ENCODE results near the gene PSMA5. TPM values are rescaled to one million over a fixed set of nuclear protein-coding genes. Genes with fewer than 3 reads are reported as not detected.

Gene PSMA5
- total RNA-seq, 1 experiment from 2014 or later: 133 TPM

DNA sequence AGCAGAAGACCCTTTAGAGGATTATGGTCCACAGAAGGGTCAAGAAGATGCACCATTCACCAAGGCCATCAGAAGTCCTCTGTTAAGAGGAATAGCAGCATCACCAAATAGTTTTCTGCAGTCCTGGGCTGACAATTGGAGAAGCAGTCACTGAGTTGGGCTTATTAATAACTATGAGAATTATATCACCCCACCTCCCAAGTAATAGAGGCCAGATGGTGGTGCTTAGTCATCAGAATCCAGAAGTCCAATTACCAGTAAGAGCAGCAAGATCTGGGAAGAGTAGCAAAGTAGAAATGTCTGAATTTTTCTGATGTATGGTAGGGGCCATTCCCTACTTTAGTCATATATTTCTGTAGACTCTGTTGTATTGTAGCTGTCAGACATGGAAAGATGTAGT is 6.1 kb upstream of the PSMA5 start:
- Histone ChIP-seq H3K9ac (ENCODE audit: extremely low read depth, insufficient read length, low read length) (no peak overlapping the region), H3K23me2 (ENCODE audit: insufficient read length, low read depth, low read length, poor library complexity, severe bottlenecking) (no peaks in the 10 kb centered on the region), H2BK120ac (ENCODE audit: low read depth, low read length, poor library complexity, severe bottlenecking) (no peak overlapping the region), H3K18ac (ENCODE audit: insufficient read length, low read depth, low read length) (no peak overlapping the region), H3K23ac (ENCODE audit: insufficient read length, low read depth, low read length) (no peak overlapping the region), H2BK5ac (ENCODE audit: insufficient read length, low read length) (no peak overlapping the region), H4K5ac (ENCODE audit: insufficient read length, low read depth, low read length) (no peak overlapping the region), H3K9me3 (ENCODE audit: control insufficient read depth, low read depth, low read length) (no peaks in the 10 kb centered on the region), H3K79me1 (ENCODE audit: insufficient read depth, low read depth, low read length, poor library complexity, severe bottlenecking) (no peaks in the 10 kb centered on the region), H3K27ac (ENCODE audit: insufficient read length, low read depth, low read length) (no peak overlapping the region), H3K4me2 (ENCODE audit: insufficient read depth, insufficient read length, low read length) (no peak overlapping the region), H4K8ac (replicated peaks; ENCODE audit: insufficient read length, low read depth, low read length) (no peak overlapping the region), H2BK20ac (ENCODE audit: low read depth, low read length, poor library complexity, severe bottlenecking) (no peak overlapping the region), H2AK5ac (ENCODE audit: insufficient read length, low read length) (no peak overlapping the region), H3K79me2 (ENCODE audit: insufficient read depth, low read length) (no peaks in the 10 kb centered on the region), H3K56ac (ENCODE audit: insufficient read length, low read depth, low read length) (no peak overlapping the region), H4K91ac (ENCODE audit: insufficient read length, low read depth, low read length) (no peak overlapping the region), H2AFZ (ENCODE audit: low read length) (no peak overlapping the region), H3K4me1 (ENCODE audit: insufficient read depth, low read length) (no peaks in the 10 kb centered on the region; the same call in 1 of the 2 replicates), H4K20me1 (ENCODE audit: control insufficient read depth, insufficient read depth, insufficient read length) (no peaks in the 10 kb centered on the region), H3K14ac (ENCODE audit: insufficient read depth, low read length) (no peak overlapping the region), H3K27me3 (ENCODE audit: insufficient read depth, low read length) (no peaks in the 10 kb centered on the region), H3T11ph (ENCODE audit: low read length) (no peak overlapping the region), H2BK15ac (ENCODE audit: low read depth, low read length) (no peak overlapping the region), H3K4ac (ENCODE audit: low read depth, low read length) (no peak overlapping the region), H2BK12ac (ENCODE audit: insufficient read length, low read depth, low read length) (no peak overlapping the region)
- no peak for TF ChIP-seq CTCF (conservative IDR thresholded peaks at IDR 0.05)
- peaks cover 0 to 7% (median 5%) of the 10 kb centered on the region in 3 experiments; a peak in 4 of 7 replicates for H3K36me3 Mint-ChIP-seq (ENCODE audit: insufficient read depth in 1 of 3, low read depth in 3 of 3)
- peaks cover 6% of the 10 kb centered on the region; the same call in 1 of the 2 replicates for H3K27me3 Mint-ChIP-seq (ENCODE audit: low read depth)
- no peak overlapping the region for H3K4me3 Mint-ChIP-seq
- H3K9me3 Mint-ChIP-seq: peaks cover 16 to 21% of the 10 kb centered on the region in 2 experiments
- H3K27ac Mint-ChIP-seq: no peak overlapping the region
- no peak for DNase-seq
- peaks cover 4% of the 10 kb centered on the region in 2 experiments for H3K4me1 Mint-ChIP-seq
